ENCODE data around the gene ZBTB21.
A peak's percentile ranks its signal among the peaks of the same experiment; 100 is the strongest.

ZBTB21 gene

GRCh38 chr21:42009831-42010506, at the start of gene ZBTB21:
TSS of gene ZBTB21 (minus strand) at chr21:42010360. CDS start at chr21:41994095, 16,265 bp downstream.
- DNase-seq (ENCODE audit: low read depth) = peak; percentile 98

GRCh38 chr21:42059721-42060120, 49.6 kb upstream of the ZBTB21 start:
- DNase-seq (ENCODE audit: low read depth) = no peak

GRCh38 chr21:42059141-42059540, 49.0 kb upstream of the ZBTB21 start:
- no peak for DNase-seq (ENCODE audit: low read depth)

GRCh38 chr21:42058631-42059111, 48.5 kb upstream of the ZBTB21 start:
- DNase-seq (ENCODE audit: low read depth) = no peak

GRCh38 chr21:42057851-42058437, 47.8 kb upstream of the ZBTB21 start:
- DNase-seq (ENCODE audit: low read depth) = no peak

- peak; percentile 58 for DNase-seq (ENCODE audit: low read depth)
These were observed 47.0 kb upstream of the ZBTB21 start for GRCh38 chr21:42056996-42057689.

- no peak for DNase-seq (ENCODE audit: low read depth)
These were observed 46.3 kb upstream of the ZBTB21 start for GRCh38 chr21:42056468-42056867.

- DNase-seq (ENCODE audit: low read depth) = no peak
These were observed 45.3 kb upstream of the ZBTB21 start for GRCh38 chr21:42055425-42055824.

GRCh38 chr21:42051788-42052187, 41.6 kb upstream of the ZBTB21 start:
- no peak for DNase-seq (ENCODE audit: low read depth)

GRCh38 chr21:42049578-42050430, 39.6 kb upstream of the ZBTB21 start:
- no peak for DNase-seq (ENCODE audit: low read depth)

- no peak for DNase-seq (ENCODE audit: low read depth)
These were observed 38.9 kb upstream of the ZBTB21 start for GRCh38 chr21:42048870-42049577.

- DNase-seq (ENCODE audit: low read depth) = peak; percentile 98
These were observed 37.9 kb upstream of the ZBTB21 start for GRCh38 chr21:42047821-42048613.

- no peak for DNase-seq (ENCODE audit: low read depth)
These were observed 34.8 kb upstream of the ZBTB21 start for GRCh38 chr21:42044871-42045495.

- no peak for DNase-seq (ENCODE audit: low read depth)
These were observed 33.8 kb upstream of the ZBTB21 start for GRCh38 chr21:42043961-42044360.

- DNase-seq (ENCODE audit: low read depth) = no peak
These were observed 33.2 kb upstream of the ZBTB21 start for GRCh38 chr21:42043201-42043895.

GRCh38 chr21:42042651-42043050, 32.5 kb upstream of the ZBTB21 start:
- DNase-seq (ENCODE audit: low read depth) = no peak

GRCh38 chr21:42041711-42042110, 31.6 kb upstream of the ZBTB21 start:
- peak; percentile 7 for DNase-seq (ENCODE audit: low read depth)

GRCh38 chr21:42041246-42041645, 31.1 kb upstream of the ZBTB21 start:
- no peak for DNase-seq (ENCODE audit: low read depth)

GRCh38 chr21:42040411-42041180, 30.4 kb upstream of the ZBTB21 start:
- peak; percentile 100 for DNase-seq (ENCODE audit: low read depth)
